Neural progenitor cell (in vitro differentiated cells): ENCODE data around the gene GEMIN5. TPM values are rescaled to one million over a fixed set of nuclear protein-coding genes. Genes with fewer than 3 reads are reported as not detected.

Experiments
- DNase-seq: peaks from one replicate; pipeline ENCODE4 v3.0.0-alpha.2; 2016; ENCODE audit warnings: low spot score
- H2AFZ ChIP-seq: fragments of 200-600 bp; sonication (generic); replicated peaks from 2 replicates; pipeline ENCODE4 v1.6.1; 2016; ENCODE audit warnings: antibody characterized with exemption
- H3F3A ChIP-seq: fragments of 200-600 bp; sonication (generic); 2 replicates; pipeline ENCODE4 v1.6.1; 2016; ENCODE audit warnings: antibody characterized with exemption, low read depth
- H3K27ac ChIP-seq: fragments of 200-600 bp; sonication (generic); 2 replicates; pipeline ENCODE4 v1.5.1; 2016; ENCODE audit warnings: mild to moderate bottlenecking
- H3K27me3 ChIP-seq: fragments of 200-600 bp; sonication (generic); 2 replicates; pipeline ENCODE4 v1.6.1; 2016; ENCODE audit warnings: mild to moderate bottlenecking, moderate library complexity
- H3K36me3 ChIP-seq: fragments of 200-600 bp; sonication (generic); 2 replicates; pipeline ENCODE4 v1.5.1; 2016
- H3K4me1 ChIP-seq: fragments of 200-600 bp; sonication (generic); 2 replicates; pipeline ENCODE4 v1.6.1; 2016; ENCODE audit warnings: mixed run types
- H3K4me2 ChIP-seq: fragments of 200-600 bp; sonication (generic); 2 replicates; pipeline ENCODE4 v1.6.1; 2016
- H3K4me3 ChIP-seq: fragments of 200-600 bp; sonication (generic); 2 replicates; pipeline ENCODE4 v1.5.1; 2016
- H3K79me2 ChIP-seq: fragments of 200-600 bp; sonication (generic); 2 replicates; pipeline ENCODE4 v1.6.1; 2016; ENCODE audit warnings: low read depth
- H3K9ac ChIP-seq: fragments of 200-600 bp; sonication (generic); 2 replicates; pipeline ENCODE4 v1.6.1; 2016
- H3K9me3 ChIP-seq: fragments of 200-600 bp; sonication (generic); 2 replicates; pipeline ENCODE4 v1.5.1; 2016; ENCODE audit warnings: low read depth
- H4K20me1 ChIP-seq: fragments of 200-600 bp; sonication (generic); 2 replicates; pipeline ENCODE4 v1.6.1; 2016; ENCODE audit warnings: low read depth
- H3K27ac Mint-ChIP-seq: 3 replicates; pipeline ENCODE4 v1.8.0; 2021; ENCODE audit warnings: mixed read lengths
- H3K27me3 Mint-ChIP-seq: 2 replicates; pipeline ENCODE4 v1.8.0; 2022; ENCODE audit warnings: low read depth, mild to moderate bottlenecking, inconsistent platforms, moderate library complexity, mixed read lengths; ENCODE audit not compliant: insufficient read depth
- H3K36me3 Mint-ChIP-seq: 3 replicates; pipeline ENCODE4 v1.8.0; 2021; ENCODE audit warnings: mixed read lengths
- H3K4me1 Mint-ChIP-seq: 3 replicates; pipeline ENCODE4 v1.8.0; 2021; ENCODE audit warnings: mixed read lengths
- H3K4me3 Mint-ChIP-seq: 3 replicates; pipeline ENCODE4 v1.8.0; 2021; ENCODE audit warnings: mild to moderate bottlenecking, moderate library complexity, mixed read lengths
- H3K9me3 Mint-ChIP-seq: 3 replicates; pipeline ENCODE4 v1.8.0; 2020; ENCODE audit warnings: mixed read lengths
- EZH2 ChIP-seq: fragments of 200-600 bp; sonication (generic); IDR thresholded peaks from 2 replicates; pipeline ENCODE4 v1.6.1; 2017; ENCODE audit warnings: antibody characterized with exemption, mild to moderate bottlenecking, moderate library complexity
- EZH2phosphoT487 ChIP-seq: fragments of 200-600 bp; sonication (generic); IDR thresholded peaks from 2 replicates; pipeline ENCODE4 v1.6.1; 2017; ENCODE audit warnings: antibody characterized with exemption
- total RNA-seq: library from RNA; depleted of rRNA; stranded (reverse); fragments of >200 nt; gene quantifications from 2 replicates; pipeline ENCODE4 v1.2.3, GENCODE V29; 2015; ENCODE audit warnings: low replicate concordance
- TF ChIP-seq, protein P1 (sequence below): fragments of 200-600 bp; sonication (generic); IDR thresholded peaks from 2 replicates; pipeline ENCODE4 v1.5.1; 2017; ENCODE audit warnings: antibody characterized with exemption, mild to moderate bottlenecking

GEMIN5 gene
- total RNA-seq, 1 donor from 2014 or later: 18.5 TPM

DNA sequence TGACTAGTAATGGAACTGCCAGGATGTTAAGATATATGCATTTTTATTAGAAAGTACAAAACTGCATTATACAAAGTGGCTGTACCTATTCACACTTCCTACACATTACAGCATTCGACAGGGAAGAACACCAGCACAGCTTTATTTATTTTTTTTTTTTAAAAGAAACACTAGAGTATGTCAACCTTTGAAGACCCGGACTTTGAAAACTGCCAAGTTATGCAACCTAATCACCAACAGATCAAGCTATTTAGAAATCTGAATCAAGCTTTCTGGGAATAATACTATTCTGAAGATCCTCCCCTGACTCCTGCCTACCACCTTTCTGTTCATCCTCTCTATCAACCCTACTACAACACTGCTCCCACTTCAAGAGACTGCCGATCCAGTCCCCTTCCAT, 4.5 kb downstream of the GEMIN5 start:
- TF ChIP-seq EZH2phosphoT487: no peak
- TF ChIP-seq, protein P1, sequence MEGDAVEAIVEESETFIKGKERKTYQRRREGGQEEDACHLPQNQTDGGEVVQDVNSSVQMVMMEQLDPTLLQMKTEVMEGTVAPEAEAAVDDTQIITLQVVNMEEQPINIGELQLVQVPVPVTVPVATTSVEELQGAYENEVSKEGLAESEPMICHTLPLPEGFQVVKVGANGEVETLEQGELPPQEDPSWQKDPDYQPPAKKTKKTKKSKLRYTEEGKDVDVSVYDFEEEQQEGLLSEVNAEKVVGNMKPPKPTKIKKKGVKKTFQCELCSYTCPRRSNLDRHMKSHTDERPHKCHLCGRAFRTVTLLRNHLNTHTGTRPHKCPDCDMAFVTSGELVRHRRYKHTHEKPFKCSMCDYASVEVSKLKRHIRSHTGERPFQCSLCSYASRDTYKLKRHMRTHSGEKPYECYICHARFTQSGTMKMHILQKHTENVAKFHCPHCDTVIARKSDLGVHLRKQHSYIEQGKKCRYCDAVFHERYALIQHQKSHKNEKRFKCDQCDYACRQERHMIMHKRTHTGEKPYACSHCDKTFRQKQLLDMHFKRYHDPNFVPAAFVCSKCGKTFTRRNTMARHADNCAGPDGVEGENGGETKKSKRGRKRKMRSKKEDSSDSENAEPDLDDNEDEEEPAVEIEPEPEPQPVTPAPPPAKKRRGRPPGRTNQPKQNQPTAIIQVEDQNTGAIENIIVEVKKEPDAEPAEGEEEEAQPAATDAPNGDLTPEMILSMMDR: no peak
- TF ChIP-seq EZH2: no peak
- DNase-seq: no peak
- Histone ChIP-seq H3K9me3 (no peaks in the 10 kb centered on the region), H3K4me3 (no peak overlapping the region), H3K4me2 (no peak overlapping the region), H3K79me2 (peaks cover 25% of the 10 kb centered on the region), H3K9ac (no peak overlapping the region), H3K27me3 (no peaks in the 10 kb centered on the region), H3F3A (no peaks in the 10 kb centered on the region), H3K27ac (no peak overlapping the region), H4K20me1 (no peaks in the 10 kb centered on the region), H3K36me3 (peaks cover 7% of the 10 kb centered on the region), H3K4me1 (peaks cover 4% of the 10 kb centered on the region), H2AFZ (no peak overlapping the region)
- no peaks in the 10 kb centered on the region for H3K9me3 Mint-ChIP-seq
- H3K4me3 Mint-ChIP-seq: no peak overlapping the region
- no peak overlapping the region for H3K27ac Mint-ChIP-seq
- H3K27me3 Mint-ChIP-seq: no peaks in the 10 kb centered on the region
- H3K36me3 Mint-ChIP-seq: peaks cover 11% of the 10 kb centered on the region
- peaks cover 8% of the 10 kb centered on the region for H3K4me1 Mint-ChIP-seq

DNA sequence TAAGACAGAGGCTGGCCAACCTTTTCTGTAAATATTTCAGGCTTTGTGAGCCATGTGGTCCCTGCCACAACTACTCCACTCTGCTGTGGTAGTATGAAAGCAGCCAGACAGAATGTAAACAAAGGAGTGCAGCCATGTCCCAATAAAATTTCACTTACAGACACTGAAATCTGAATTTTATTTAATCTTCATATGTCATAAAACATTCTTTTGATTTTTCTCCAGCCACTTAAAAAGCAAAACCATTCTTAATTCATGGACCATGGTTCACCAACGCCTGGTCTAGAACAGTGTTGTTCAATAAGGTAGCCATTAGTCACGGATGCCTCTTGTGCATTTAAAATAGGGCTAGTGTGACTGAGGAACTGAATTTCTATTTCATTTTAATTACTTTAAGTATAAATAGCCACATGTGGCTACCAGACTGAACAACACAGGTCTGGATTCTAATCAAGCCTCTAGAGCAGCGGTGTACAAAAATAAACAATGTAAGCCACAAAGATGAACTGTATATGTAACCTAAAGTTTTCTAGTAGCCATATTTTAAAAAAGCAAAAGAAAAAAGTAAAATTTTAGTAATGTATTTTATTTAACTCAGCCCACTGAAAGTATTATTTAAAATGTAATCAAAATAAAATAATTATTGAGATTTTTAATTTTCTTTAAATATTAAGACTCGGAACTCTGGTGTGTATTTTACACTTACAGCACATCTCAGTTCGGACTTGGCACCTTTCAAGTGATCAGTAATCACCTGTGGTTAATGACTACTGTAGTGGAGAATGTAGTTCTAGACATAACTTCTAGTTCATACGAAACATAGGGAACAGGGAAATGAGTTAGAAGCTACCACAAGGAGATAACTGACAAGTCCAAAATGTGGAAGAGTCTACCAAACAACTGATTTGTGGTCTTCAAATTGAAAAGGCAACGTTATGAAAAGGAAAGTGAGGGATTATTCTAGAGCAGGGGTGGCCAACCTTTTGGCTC, 14.3 kb downstream of the GEMIN5 start:
- no peaks in the 10 kb centered on the region for H3K27me3 Mint-ChIP-seq
- Histone ChIP-seq H3K4me3 (no peak overlapping the region), H3K36me3 (peaks cover 26% of the 10 kb centered on the region), H3K9me3 (no peaks in the 10 kb centered on the region), H3K4me1 (no peaks in the 10 kb centered on the region), H3K27ac (no peak overlapping the region), H4K20me1 (no peaks in the 10 kb centered on the region), H3F3A (no peaks in the 10 kb centered on the region), H3K79me2 (no peaks in the 10 kb centered on the region), H3K4me2 (no peak overlapping the region), H3K9ac (no peak overlapping the region), H3K27me3 (no peaks in the 10 kb centered on the region), H2AFZ (no peak overlapping the region)
- TF ChIP-seq, protein P1: no peak
- no peak for TF ChIP-seq EZH2
- no peak for TF ChIP-seq EZH2phosphoT487
- no peak overlapping the region for H3K4me3 Mint-ChIP-seq
- DNase-seq: no peak
- H3K9me3 Mint-ChIP-seq: no peaks in the 10 kb centered on the region
- H3K4me1 Mint-ChIP-seq: no peaks in the 10 kb centered on the region
- H3K27ac Mint-ChIP-seq: no peak overlapping the region
- H3K36me3 Mint-ChIP-seq: peaks cover 17% of the 10 kb centered on the region

DNA sequence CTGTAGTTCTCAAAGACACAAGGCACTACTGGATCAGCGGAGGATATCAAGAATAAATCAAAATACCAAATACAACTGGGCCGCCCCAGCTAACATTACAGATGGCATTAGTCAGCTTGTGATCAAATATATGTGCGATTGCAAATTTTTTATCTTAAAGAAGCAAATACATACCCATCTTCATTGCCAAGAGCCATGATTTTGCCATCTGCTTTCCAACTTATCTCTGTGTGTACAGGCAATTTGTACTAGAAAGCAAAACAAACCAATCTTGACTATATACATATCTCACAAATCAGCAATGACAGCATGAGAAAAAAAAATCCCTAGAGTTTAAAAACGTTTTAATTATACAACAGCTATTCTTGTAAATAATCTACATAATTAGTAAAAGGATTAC, 20.3 kb downstream of the GEMIN5 start:
- Histone ChIP-seq H3K9me3 (no peaks in the 10 kb centered on the region), H4K20me1 (no peaks in the 10 kb centered on the region), H3K36me3 (peaks cover 28% of the 10 kb centered on the region), H2AFZ (no peak overlapping the region), H3K79me2 (no peaks in the 10 kb centered on the region), H3K4me2 (no peak overlapping the region), H3K27ac (no peak overlapping the region), H3F3A (no peaks in the 10 kb centered on the region), H3K27me3 (no peaks in the 10 kb centered on the region), H3K4me3 (no peak overlapping the region), H3K9ac (no peak overlapping the region), H3K4me1 (no peaks in the 10 kb centered on the region)
- Mint-ChIP-seq H3K27me3 (no peaks in the 10 kb centered on the region), H3K36me3 (peaks cover 12% of the 10 kb centered on the region), H3K9me3 (no peaks in the 10 kb centered on the region), H3K4me3 (no peak overlapping the region), H3K4me1 (no peaks in the 10 kb centered on the region), H3K27ac (no peak overlapping the region)
- TF ChIP-seq, protein P1: no peak
- TF ChIP-seq EZH2 (no peak), EZH2phosphoT487 (no peak)
- DNase-seq: no peak
